Left lung (tissue), 10 donors: ENCODE results near the gene DZIP1. TPM values are rescaled to one million over a fixed set of nuclear protein-coding genes. Genes with fewer than 3 reads are reported as not detected.

Experiments used
- ATAC-seq: fragments of 200-7000 bp; cut with Tn5 transposase; one replicate; pipeline ENCODE4 v1.9.1; 2020; ENCODE audit warnings: moderate library complexity
- DNase-seq, 4 donors: peaks; one replicate each; pipeline ENCODE4 v3.0.0-alpha.2; 2013 to 2020
- H3K27ac ChIP-seq, 2 donors: fragments of 200-600 bp; sonication (generic) in 1 of 2; one replicate each; pipeline versions ENCODE4 v1.5.0 to v1.8.0; 2020 to 2021
- H3K27me3 ChIP-seq, 2 donors: fragments of 200-600 bp; sonication (generic) in 1 of 2; one replicate each; pipeline versions ENCODE4 v1.5.0 to v1.8.0; 2020 to 2021
- H3K36me3 ChIP-seq, 2 donors: fragments of 200-600 bp; sonication (generic) in 1 of 2; one replicate each; pipeline versions ENCODE4 v1.5.0 to v1.8.0; 2020 to 2021
- H3K4me1 ChIP-seq, 2 donors: fragments of 200-600 bp; one replicate each; pipeline ENCODE4 v1.8.0; 2021
- H3K4me3 ChIP-seq, 2 donors: fragments of 200-600 bp; sonication (generic) in 1 of 2; one replicate each; pipeline versions ENCODE4 v1.5.0 to v1.8.0; 2020 to 2021; ENCODE audit warnings: mild to moderate bottlenecking in 1 of 2
- H3K9me3 ChIP-seq, 2 donors: fragments of 200-600 bp; sonication (generic) in 1 of 2; one replicate each; pipeline versions ENCODE4 v1.5.0 to v1.8.0; 2020 to 2021
- intact Hi-C, 2 donors: fragments of 100-400 bp; cut with DNase I; formaldehyde crosslinking; loops; one replicate each; pipeline versions ENCODE4 v1.11.2 to v1.14.2; 2022
- polyA plus RNA-seq, 6 donors: library from polyadenylated mRNA; unstranded; fragments of 120-200 nt; gene quantifications; one replicate each; pipeline ENCODE4 v1.2.1, GENCODE V29; 2013; ENCODE audit not compliant: insufficient read length in 6 of 6
- total RNA-seq, 2 donors: library from RNA; stranded (reverse); fragmentation: NEBNext Ultra II Directional; extraction: Animal tissue kit (Norgen Biotek cat#: 25700); gene quantifications; one replicate each; pipeline ENCODE4 v1.2.1, GENCODE V29; 2021
- TF ChIP-seq, protein P1 (sequence below), 2 donors: fragments of 200-600 bp; sonication (generic) in 1 of 2; IDR thresholded peaks; one replicate each; pipeline versions ENCODE4 v1.5.0 to v1.8.0; 2021; ENCODE audit warnings: antibody characterized with exemption in 2 of 2
- donor health status: DM: no; HTN: yes; CAD: no.
- donor health status: DM: no; HTN: no; CAD: no.

Gene DZIP1
- total and polyA plus RNA-seq, 8 donors = 8.2 to 52.1 (median 48.6) TPM

DNA sequence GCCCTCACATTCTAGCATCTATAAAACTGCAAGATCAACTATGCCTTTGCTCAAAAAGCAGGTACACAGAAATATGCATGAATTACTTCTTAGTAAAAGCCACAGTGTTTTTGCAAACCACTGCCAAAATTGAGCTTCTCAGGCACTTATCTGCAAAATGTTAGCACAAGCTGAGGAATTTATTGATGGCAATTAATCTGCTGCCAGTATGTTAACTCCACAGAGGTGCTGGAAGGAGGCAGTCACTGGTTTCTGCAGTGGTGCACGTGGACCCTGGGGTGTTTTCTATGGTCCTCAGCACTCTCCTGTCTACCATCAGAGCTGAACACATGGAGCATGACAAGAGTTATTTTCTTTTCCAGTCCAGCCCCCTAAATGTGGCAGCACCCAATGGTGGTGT is 47.8 kb downstream of the DZIP1 start:
- TF ChIP-seq, protein P1, sequence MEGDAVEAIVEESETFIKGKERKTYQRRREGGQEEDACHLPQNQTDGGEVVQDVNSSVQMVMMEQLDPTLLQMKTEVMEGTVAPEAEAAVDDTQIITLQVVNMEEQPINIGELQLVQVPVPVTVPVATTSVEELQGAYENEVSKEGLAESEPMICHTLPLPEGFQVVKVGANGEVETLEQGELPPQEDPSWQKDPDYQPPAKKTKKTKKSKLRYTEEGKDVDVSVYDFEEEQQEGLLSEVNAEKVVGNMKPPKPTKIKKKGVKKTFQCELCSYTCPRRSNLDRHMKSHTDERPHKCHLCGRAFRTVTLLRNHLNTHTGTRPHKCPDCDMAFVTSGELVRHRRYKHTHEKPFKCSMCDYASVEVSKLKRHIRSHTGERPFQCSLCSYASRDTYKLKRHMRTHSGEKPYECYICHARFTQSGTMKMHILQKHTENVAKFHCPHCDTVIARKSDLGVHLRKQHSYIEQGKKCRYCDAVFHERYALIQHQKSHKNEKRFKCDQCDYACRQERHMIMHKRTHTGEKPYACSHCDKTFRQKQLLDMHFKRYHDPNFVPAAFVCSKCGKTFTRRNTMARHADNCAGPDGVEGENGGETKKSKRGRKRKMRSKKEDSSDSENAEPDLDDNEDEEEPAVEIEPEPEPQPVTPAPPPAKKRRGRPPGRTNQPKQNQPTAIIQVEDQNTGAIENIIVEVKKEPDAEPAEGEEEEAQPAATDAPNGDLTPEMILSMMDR (IDR thresholded peaks at IDR 0.05) = no peak
- H3K4me3 ChIP-seq = no peak overlapping the region
- H3K4me1 ChIP-seq = no peaks in the 10 kb centered on the region
- H3K36me3 ChIP-seq = no peaks in the 10 kb centered on the region
- no peak for DNase-seq
- H3K9me3 ChIP-seq = no peaks in the 10 kb centered on the region
- no peak for ATAC-seq
- intact Hi-C loops = no loop called here
- H3K27me3 ChIP-seq = no peaks in the 10 kb centered on the region
- no peak overlapping the region for H3K27ac ChIP-seq

DNA sequence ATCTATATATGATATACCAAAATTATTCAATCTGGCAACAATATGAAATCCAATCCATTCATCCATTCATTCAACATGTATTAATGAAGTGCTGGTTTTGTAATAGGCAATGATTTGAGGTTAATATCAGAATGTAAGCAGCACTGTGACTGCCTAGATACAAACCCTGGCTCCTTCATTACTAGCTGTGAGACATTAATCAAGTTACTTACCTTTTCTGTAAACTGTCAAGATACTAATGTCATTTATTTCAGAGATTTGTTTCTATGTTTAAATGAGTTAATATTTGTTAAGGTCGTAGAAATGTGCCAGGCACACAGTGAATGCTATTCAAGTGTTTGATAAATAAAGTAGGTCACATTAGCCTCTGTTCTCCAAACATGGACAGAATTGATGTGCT is 51.0 kb downstream of the DZIP1 start:
- Histone ChIP-seq H3K27me3 (no peaks in the 10 kb centered on the region), H3K4me3 (no peak overlapping the region), H3K27ac (no peak overlapping the region), H3K36me3 (no peaks in the 10 kb centered on the region), H3K4me1 (no peaks in the 10 kb centered on the region), H3K9me3 (no peaks in the 10 kb centered on the region)
- TF ChIP-seq, protein P1 (IDR thresholded peaks at IDR 0.05) = no peak
- ATAC-seq (no peak), DNase-seq (no peak)
- intact Hi-C loops = no loop called here

DNA sequence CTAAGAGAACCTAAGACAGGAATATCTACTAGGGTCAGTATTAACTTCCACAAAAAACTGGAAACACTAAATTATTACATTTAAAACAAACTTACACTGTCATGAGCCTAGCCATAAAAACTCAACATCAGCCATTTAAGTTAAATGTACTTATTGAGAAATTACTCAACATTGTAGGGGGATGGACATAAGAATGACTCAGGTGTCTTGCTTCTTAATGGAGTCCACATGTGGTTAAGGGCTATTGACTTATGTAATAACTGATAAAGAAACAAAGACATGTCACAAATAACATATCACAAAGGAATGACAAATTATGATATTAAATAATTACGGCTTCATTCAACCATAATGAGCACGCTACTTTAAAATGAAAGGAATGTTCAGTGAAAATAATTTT is 55.8 kb downstream of the DZIP1 start:
- no peak for ATAC-seq
- TF ChIP-seq, protein P1 (IDR thresholded peaks at IDR 0.05) = no peak
- H3K4me1 ChIP-seq = no peaks in the 10 kb centered on the region
- no peak overlapping the region for H3K4me3 ChIP-seq
- no peak overlapping the region for H3K27ac ChIP-seq
- no peaks in the 10 kb centered on the region for H3K27me3 ChIP-seq
- H3K9me3 ChIP-seq = no peaks in the 10 kb centered on the region
- DNase-seq = no peak
- intact Hi-C loops = no loop called here
- H3K36me3 ChIP-seq = no peaks in the 10 kb centered on the region

DNA sequence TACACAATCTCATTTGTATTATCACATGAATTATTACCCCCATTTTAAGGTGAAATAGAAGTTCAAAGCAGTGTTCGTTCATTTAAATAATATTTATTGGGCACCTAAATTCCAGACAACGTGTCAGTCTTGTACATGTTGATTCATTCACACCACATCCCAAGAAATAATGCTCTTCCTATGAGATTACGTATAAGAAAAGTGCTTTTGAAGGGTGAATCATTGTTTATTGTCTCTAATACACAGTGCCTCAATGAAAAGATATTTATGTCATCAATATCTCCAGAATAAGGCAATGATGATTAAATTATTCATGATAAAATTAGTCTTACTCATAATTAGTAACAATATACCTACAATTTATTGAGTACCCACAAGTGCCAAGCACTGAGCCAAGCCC is 56.4 kb downstream of the DZIP1 start:
- Histone ChIP-seq H3K27me3 (no peaks in the 10 kb centered on the region), H3K4me3 (no peak overlapping the region), H3K9me3 (no peaks in the 10 kb centered on the region), H3K27ac (no peak overlapping the region), H3K36me3 (no peaks in the 10 kb centered on the region), H3K4me1 (no peaks in the 10 kb centered on the region)
- intact Hi-C loops = no loop called here
- DNase-seq (no peak), ATAC-seq (no peak)
- TF ChIP-seq, protein P1 (IDR thresholded peaks at IDR 0.05) = no peak

DNA sequence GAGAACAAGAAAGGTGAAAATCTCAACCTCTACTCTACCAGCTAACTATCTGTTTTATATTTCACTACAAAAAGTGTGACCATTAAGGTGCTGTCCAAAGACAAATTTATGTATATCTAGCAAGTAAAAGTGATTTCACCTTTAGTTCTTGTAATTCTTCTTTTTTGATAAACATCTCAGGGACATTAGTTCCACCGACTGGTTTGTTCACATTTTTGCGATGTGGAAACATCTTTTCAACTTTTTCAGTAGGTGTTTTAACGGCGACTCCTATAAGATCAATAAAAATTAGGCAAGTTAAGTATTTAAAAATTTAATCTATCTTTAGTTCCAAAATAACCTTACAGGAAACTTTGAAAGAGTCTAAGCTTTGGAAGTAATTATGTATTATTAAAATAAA is 58.6 kb downstream of the DZIP1 start:
- Histone ChIP-seq H3K36me3 (no peaks in the 10 kb centered on the region), H3K27me3 (no peaks in the 10 kb centered on the region), H3K27ac (no peak overlapping the region), H3K4me1 (no peaks in the 10 kb centered on the region), H3K9me3 (no peaks in the 10 kb centered on the region), H3K4me3 (no peak overlapping the region)
- ATAC-seq = no peak
- intact Hi-C loops = no loop called here
- TF ChIP-seq, protein P1 (IDR thresholded peaks at IDR 0.05) = no peak
- no peak for DNase-seq
